ENCODE results near the gene BMPER. TPM values are rescaled to one million over a fixed set of nuclear protein-coding genes. Genes with fewer than 3 reads are reported as not detected.

The BMPER gene
- total RNA-seq, 3 donors from 2014 or later (not counting 1 experiment from before 2014, with no cell fraction given) = 0.32 to 0.64 (median 0.50) TPM

- Histone ChIP-seq H3K27me3 (ENCODE audit: control insufficient read depth, insufficient read depth, low read length) (no peaks in the 10 kb centered on the region), H3K36me3 (ENCODE audit: control insufficient read depth, insufficient read depth, low read length) (no peaks in the 10 kb centered on the region), H3K4me3 (ENCODE audit: low read length) (no peak overlapping the region), H3K9me3 (ENCODE audit: control insufficient read depth, insufficient read depth, low read length) (no peaks in the 10 kb centered on the region), H3K4me1 (ENCODE audit: control insufficient read depth, insufficient read depth, low read length) (no peaks in the 10 kb centered on the region), H3K27ac (ENCODE audit: low read length) (no peak overlapping the region)
- no peak for TF ChIP-seq CTCF (IDR thresholded peaks at IDR 0.05)
- Mint-ChIP-seq H3K36me3 (no peaks in the 10 kb centered on the region), H3K4me1 (no peaks in the 10 kb centered on the region), H3K27ac (no peak overlapping the region), H3K4me3 (no peak overlapping the region), H3K9me3 (no peaks in the 10 kb centered on the region), H3K27me3 (ENCODE audit: low read depth in 2 of 2) (peaks cover 4 to 25% of the 10 kb centered on the region in 2 donors)
- intact Hi-C loops (cut with micrococcal nuclease) = no loop called here
- ATAC-seq (no peak), DNase-seq (no peak)
- WGBS (ENCODE audit: insufficient coverage) = 87% methylated on average over 5 of the region's 5 CpGs
Observed at GRCh38 chr7:33950047-33950714, 44.8 kb downstream of the BMPER start.

GRCh38 chr7:33952824-33953223, 47.5 kb downstream of the BMPER start:
- no peaks in the 10 kb centered on the region for H3K9me3 ChIP-seq (ENCODE audit: control insufficient read depth, insufficient read depth, low read length)
- no peak for TF ChIP-seq CTCF (IDR thresholded peaks at IDR 0.05)
- Mint-ChIP-seq H3K27me3 (ENCODE audit: low read depth in 2 of 2) (peaks cover 8 to 30% of the 10 kb centered on the region in 2 donors), H3K27ac (no peak overlapping the region), H3K36me3 (no peaks in the 10 kb centered on the region), H3K4me1 (no peaks in the 10 kb centered on the region), H3K4me3 (no peak overlapping the region), H3K9me3 (no peaks in the 10 kb centered on the region)
- DNase-seq (no peak), ATAC-seq (no peak)
- H3K4me3 ChIP-seq (ENCODE audit: low read length) = no peak overlapping the region
- intact Hi-C loops (cut with micrococcal nuclease) = no loop called here
- H3K36me3 ChIP-seq (ENCODE audit: control insufficient read depth, insufficient read depth, low read length) = no peaks in the 10 kb centered on the region
- H3K27me3 ChIP-seq (ENCODE audit: control insufficient read depth, insufficient read depth, low read length) = no peaks in the 10 kb centered on the region
- H3K4me1 ChIP-seq (ENCODE audit: control insufficient read depth, insufficient read depth, low read length) = no peaks in the 10 kb centered on the region
- H3K27ac ChIP-seq (ENCODE audit: low read length) = no peak overlapping the region
- 92% methylated on average over 3 of the region's 3 CpGs for WGBS (ENCODE audit: insufficient coverage)

GRCh38 chr7:33958104-33958503, 52.8 kb downstream of the BMPER start:
- H3K27ac ChIP-seq (ENCODE audit: low read length) = no peak overlapping the region
- H3K36me3 Mint-ChIP-seq = no peaks in the 10 kb centered on the region
- H3K27me3 Mint-ChIP-seq (ENCODE audit: low read depth in 2 of 2) = peaks cover 8 to 54% of the 10 kb centered on the region in 2 donors
- no peaks in the 10 kb centered on the region for H3K4me1 Mint-ChIP-seq
- H3K27ac Mint-ChIP-seq = no peak overlapping the region
- H3K4me3 ChIP-seq (ENCODE audit: low read length) = no peak overlapping the region
- H3K4me1 ChIP-seq (ENCODE audit: control insufficient read depth, insufficient read depth, low read length) = no peaks in the 10 kb centered on the region
- no peak overlapping the region for H3K4me3 Mint-ChIP-seq
- H3K9me3 Mint-ChIP-seq = no peaks in the 10 kb centered on the region
- no peak for DNase-seq
- TF ChIP-seq CTCF (IDR thresholded peaks at IDR 0.05) = no peak
- no peaks in the 10 kb centered on the region for H3K36me3 ChIP-seq (ENCODE audit: control insufficient read depth, insufficient read depth, low read length)
- WGBS (ENCODE audit: insufficient coverage) = no CpG with 5 or more reads among the region's 1 CpG
- H3K9me3 ChIP-seq (ENCODE audit: control insufficient read depth, insufficient read depth, low read length) = no peaks in the 10 kb centered on the region
- H3K27me3 ChIP-seq (ENCODE audit: control insufficient read depth, insufficient read depth, low read length) = no peaks in the 10 kb centered on the region
- intact Hi-C loops (cut with micrococcal nuclease) = no loop called here
- ATAC-seq = no peak

- TF ChIP-seq CTCF (IDR thresholded peaks at IDR 0.05) = no peak
- Mint-ChIP-seq H3K27me3 (ENCODE audit: low read depth in 2 of 2) (peaks cover 8 to 54% of the 10 kb centered on the region in 2 donors), H3K27ac (no peak overlapping the region), H3K4me1 (no peaks in the 10 kb centered on the region), H3K4me3 (no peak overlapping the region), H3K36me3 (no peaks in the 10 kb centered on the region), H3K9me3 (no peaks in the 10 kb centered on the region)
- DNase-seq = no peak
- no peaks in the 10 kb centered on the region for H3K4me1 ChIP-seq (ENCODE audit: control insufficient read depth, insufficient read depth, low read length)
- intact Hi-C loops (cut with micrococcal nuclease) = no loop called here
- H3K27ac ChIP-seq (ENCODE audit: low read length) = no peak overlapping the region
- no peaks in the 10 kb centered on the region for H3K36me3 ChIP-seq (ENCODE audit: control insufficient read depth, insufficient read depth, low read length)
- H3K4me3 ChIP-seq (ENCODE audit: low read length) = no peak overlapping the region
- no CpG with 5 or more reads among the region's 1 CpG for WGBS (ENCODE audit: insufficient coverage)
- H3K27me3 ChIP-seq (ENCODE audit: control insufficient read depth, insufficient read depth, low read length) = peaks cover 2% of the 10 kb centered on the region
- H3K9me3 ChIP-seq (ENCODE audit: control insufficient read depth, insufficient read depth, low read length) = no peaks in the 10 kb centered on the region
- no peak for ATAC-seq
Observed at GRCh38 chr7:33959676-33960075, 54.3 kb downstream of the BMPER start.
